Measurements from ENCODE around the gene CLEC1A. TPM values are rescaled to one million over a fixed set of nuclear protein-coding genes. Genes with fewer than 3 reads are reported as not detected.

CLEC1A gene, protein sequence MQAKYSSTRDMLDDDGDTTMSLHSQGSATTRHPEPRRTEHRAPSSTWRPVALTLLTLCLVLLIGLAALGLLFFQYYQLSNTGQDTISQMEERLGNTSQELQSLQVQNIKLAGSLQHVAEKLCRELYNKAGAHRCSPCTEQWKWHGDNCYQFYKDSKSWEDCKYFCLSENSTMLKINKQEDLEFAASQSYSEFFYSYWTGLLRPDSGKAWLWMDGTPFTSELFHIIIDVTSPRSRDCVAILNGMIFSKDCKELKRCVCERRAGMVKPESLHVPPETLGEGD
- 1 to 10 TPM; 2.7 to 4.0 (median 3.2) TPM for polyA plus RNA-seq (ENCODE audit: insufficient read length in 3 of 3)

DNA sequence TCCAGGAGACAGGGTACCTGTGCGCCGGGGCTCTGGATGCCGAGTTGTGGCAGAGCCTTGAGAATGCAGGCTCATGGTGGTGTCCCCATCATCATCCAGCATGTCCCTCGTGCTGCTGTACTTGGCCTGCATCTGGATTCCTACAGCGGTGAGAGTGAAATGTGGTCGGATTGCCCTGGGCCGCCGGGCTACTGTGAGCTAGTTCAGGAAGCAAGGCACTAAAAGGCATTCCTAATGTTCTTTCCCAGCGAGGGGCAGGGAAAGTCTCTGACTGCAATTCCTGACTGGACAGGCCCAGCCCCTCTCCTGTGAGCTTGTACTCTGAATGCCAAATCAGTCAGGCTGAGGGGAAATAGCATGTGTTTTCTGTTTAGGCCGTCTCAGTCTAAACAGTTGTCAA, at the start of gene CLEC1A:
CLEC1A (minus strand) TSS at position 195 of the 400 bp plus-strand sequence; CDS start at position 132, 63 bp downstream.
- DNase-seq (ENCODE audit: low read depth in 3 of 3, low spot score in 2 of 3), result no peak

DNA sequence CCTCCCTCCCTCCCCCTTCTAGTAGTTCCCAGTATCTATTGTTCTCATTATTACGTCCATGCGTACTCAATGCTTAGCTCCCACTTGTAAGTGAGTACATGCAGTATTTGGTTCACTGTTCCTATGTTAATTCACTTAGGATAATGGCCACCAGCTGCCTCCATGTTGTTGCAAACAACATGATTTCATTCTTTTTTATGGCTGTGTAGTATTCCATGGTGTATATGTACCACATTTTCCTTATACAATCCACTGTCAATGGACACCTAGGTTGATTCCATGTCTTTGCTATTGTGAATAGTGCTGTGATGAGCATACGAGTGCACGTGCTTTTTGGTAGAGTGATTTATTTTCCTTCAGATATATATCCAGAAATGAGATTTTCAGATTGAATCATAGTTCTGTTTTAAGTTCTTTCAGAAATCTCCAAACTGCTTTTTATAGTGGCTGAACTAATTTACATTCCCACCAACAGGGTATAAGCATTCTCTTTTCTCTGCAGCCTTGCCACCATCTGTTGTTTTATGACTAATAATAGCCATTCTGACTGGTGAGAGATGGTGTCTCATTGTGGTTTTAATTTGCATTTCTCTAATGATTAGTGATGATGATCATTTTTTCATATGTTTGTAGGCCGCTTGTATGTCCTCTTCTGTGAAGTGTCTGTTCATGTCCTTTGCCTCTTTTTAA, 49.1 kb upstream of the CLEC1A start:
- DNase-seq (ENCODE audit: low read depth in 3 of 3, low spot score in 2 of 3), result no peak

DNA sequence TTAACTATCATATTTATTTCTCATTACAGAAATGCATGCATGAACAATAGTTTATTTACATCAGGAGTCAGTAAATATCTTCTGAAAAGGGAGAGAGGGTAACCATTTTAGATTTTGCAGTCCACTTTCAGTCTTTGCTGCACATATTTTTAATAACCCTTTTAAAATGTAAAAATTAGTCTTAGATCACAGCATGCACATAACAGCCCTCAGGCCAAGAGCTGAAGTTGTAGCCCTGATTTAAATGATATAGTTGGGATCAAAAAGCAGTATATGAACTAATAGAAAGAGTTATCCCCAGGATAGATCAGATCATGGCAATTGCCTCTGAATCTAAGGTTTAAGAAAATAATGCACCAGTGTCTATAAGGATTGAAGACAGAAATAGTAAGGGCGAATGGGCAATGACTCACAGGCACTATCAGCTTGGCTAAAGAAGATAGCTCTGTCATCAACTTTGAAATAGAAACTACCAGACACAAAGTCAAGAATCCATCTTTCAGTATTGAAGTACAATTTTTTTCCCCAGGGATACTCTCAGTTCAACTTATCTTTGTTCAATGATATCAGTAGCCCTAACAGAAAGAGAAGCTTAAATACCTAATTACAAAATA, 44.3 kb upstream of the CLEC1A start:
- DNase-seq (ENCODE audit: low read depth in 3 of 3, low spot score in 2 of 3), result no peak

DNA sequence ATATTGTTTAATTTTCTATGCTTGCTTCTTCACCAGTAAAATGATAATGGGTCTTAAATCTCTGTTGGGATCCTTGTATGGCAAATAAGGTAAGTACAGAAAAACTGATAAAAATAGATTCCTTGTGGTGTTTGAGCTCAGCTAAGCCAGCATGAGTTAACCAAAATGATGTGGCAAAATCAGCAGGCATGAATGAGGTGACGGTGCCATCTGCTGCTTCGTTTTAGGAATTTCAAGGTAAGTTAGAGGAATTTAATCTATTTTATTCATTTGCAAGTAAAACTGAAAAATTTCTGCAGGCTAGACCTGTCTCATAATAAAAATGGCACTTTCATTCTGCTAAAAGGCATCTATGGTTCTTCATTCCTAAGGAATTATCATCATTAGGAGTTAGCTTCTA, 41.2 kb upstream of the CLEC1A start:
- peak in 1 of 3 donors; percentile 29 for DNase-seq (ENCODE audit: low read depth in 3 of 3, low spot score in 2 of 3)

DNA sequence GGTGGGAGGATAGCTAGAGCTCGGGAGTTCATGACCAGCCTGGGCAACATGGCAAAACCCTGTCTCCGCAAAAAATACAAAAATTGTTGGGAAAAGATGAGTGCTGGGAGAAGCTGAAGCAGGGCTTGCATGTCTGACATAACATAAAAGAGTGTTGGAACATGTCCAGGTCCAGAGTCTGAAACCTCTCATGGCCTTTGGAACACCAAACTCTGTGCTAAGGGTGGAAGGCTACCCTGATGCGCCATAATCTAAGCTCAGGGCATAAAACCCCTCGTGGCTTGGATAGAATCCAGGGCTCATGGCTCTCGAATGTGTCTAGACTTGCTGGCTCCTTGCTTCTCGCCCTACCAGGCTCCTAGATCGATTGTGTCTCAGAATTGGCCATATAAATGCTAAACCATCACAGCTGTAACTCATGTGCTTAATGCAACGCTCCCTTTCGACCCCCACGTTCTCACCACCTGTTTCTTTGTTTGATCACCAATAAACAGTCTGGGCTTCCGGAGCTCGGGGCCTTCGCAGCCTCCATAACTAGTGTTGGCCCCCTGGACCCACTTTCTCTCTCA, 37.9 kb upstream of the CLEC1A start:
- no peak for DNase-seq (ENCODE audit: low read depth in 3 of 3, low spot score in 2 of 3)

DNA sequence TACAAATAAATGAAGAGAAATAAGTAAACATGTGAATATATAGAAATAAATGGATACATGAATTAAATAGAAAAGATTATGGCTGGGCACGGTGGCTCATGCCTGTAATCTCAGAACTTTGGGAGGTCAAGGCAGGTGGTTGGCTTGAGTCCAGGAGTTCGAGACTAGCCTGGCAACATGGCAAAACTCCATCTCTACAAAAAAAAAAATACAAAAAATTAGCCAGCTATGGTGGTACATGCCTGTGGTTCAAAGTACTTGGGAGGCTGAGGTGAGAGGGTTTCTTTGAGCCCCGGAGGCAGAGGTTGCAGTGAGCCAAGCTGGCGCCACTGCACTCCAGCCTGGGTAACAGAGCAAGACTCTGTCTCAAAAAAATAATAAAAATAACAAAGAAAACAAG, 36.3 kb upstream of the CLEC1A start:
- DNase-seq (ENCODE audit: low read depth in 3 of 3, low spot score in 2 of 3), result no peak

DNA sequence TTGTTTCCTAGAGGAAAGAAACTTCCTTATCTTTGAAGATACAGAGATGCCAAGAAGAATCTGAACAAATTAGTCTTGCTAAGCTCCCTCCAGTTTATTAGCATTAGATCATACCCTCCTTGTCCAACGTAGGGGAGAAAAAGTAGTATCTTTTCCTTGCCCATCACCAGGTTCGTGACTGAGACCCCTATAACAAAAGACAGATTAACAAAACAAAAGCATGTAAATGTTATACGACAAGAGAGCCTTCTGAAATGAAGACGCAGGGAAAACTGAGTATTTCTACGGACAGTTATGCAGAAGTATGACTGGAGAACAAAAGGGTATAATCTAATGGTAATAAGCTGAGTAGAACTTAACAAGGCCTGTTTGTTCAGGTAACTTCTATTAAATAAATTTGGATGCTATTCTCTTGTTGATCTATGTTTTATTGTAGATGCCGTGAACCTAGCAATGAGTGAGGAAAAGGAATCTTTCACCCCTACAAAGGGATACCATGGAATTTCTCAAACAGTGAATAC, 34.1 kb upstream of the CLEC1A start:
- no peak for DNase-seq (ENCODE audit: low read depth in 3 of 3, low spot score in 2 of 3)

DNA sequence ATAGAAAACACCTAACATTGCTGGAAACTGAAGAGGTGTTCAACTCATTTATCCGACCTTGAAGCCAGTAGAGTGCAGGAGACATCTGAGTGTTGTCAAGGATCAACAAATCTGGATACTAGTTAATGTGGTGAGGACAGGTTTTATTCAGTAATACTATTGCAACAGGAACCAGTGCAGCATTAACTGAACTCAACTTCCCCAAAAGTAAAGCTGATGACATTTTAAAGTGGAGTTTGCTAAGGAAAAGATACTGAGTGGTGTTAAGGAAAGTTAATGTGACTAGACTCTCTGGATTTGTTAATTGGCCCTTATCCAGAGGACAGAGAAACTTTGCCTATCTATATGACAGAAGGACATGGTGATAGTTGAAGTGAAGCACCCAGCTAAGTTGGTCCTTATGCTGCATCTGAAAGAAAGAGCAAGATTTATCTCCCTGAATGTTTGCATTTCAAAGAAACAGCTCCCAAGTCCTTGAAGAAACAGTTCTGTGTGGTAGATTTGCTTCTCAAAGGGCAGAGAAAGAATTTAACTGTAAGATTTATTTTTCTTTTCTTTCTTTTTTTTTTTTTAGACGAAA, 32.4 kb upstream of the CLEC1A start:
- no peak for DNase-seq (ENCODE audit: low read depth in 3 of 3, low spot score in 2 of 3)

DNA sequence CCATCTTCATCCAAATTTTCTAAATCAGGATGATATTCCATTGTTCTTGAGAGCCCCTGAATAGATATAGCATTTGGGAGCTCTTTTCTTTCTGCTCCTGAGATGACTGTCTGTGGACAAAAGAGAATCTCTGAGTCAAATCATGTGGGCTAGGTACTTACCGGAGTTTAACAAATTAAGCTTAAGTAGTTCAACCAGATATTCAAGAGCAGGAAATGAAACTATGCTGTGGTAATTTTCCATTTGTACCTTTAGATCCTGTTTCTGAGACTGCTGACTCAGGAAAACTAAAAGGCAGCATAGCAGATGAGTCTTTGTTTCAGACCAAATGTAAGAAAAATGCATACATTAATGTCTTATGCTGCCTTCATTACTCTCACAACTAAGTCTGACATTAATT, 31.3 kb upstream of the CLEC1A start, which contains the start of gene CLEC7A:
CLEC7A (minus strand) TSS at position 158 of the 400 bp plus-strand sequence; CDS start at position 41, 117 bp downstream.
- no peak for DNase-seq (ENCODE audit: low read depth in 3 of 3, low spot score in 2 of 3)

DNA sequence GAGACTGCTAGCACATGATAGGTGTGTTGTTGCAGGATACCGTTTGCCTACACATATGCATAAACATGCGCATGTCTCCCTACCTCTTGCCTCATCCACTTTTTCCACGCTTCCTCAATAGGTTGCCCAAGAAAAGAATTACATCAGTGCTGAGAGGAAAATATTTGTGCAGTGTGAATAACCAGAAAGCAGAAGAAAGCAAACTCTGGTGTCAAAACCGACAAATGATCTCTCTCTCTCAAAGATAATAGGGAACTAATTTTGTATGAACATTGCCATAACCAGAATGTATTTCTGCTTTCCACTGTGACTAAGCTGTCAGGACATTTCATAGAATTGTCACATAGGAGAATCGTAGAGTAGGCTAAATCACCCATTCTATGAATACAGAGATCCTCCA, 29.9 kb upstream of the CLEC1A start:
- DNase-seq (ENCODE audit: low read depth in 3 of 3, low spot score in 2 of 3), result no peak

DNA sequence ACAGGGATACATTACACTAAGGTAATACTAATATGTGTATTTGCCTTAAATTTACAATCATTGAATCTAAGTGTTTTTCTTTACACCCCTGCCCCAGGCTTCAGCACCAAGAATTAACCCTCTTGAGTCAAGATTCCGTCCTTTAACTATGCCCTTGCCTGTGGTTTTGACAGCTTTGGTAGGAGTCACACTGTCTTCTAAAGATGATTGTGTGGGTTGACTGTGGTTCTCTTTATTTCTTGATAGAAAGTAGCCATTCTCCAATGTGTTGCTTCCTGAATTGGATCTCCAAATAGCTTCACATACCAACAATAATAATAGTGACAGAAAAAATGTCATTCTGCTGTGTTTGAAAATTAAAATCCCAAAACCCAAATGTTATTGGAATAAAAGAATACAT, 27.6 kb upstream of the CLEC1A start:
- DNase-seq (ENCODE audit: low read depth in 3 of 3, low spot score in 2 of 3), result no peak

DNA sequence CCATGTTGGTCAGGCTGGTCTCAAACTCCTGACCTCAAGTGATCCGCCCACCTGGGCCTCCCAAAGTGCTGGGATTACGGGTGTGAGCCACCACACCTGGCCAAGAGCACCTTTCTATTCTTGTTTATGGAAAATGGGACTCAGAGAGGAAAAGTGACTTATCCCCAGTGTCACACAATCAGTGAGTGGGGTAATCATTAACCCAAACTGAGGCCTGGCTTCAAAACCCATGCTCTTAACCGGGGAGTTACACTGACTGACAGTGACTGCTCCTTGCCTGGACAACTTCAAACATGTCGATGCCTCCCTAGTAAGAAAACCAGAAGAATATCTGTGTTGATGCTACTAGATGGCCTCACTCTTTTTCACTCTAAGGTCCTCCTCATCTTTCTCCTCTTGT, 23.9 kb upstream of the CLEC1A start:
- no peak for DNase-seq (ENCODE audit: low read depth in 3 of 3, low spot score in 2 of 3)

DNA sequence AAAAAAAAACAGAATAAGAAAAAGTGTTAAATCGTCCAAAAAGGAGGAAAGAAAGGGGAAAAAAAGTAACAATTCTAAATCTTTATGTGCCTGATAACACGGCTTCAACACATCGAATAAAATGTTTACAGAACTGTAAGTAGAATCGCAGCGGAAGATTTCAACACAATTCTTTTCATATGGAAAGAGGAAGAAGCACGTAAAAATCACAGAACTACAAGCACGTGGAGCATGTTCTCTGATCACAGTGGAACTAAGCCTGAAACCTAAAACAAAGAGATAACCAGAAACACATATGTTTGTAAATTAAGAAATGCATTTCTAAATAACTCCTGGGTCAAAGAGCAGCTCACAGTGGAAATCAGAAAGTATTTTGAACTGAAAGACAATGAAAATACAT, 22.5 kb upstream of the CLEC1A start:
- DNase-seq (ENCODE audit: low read depth in 3 of 3, low spot score in 2 of 3), result no peak

DNA sequence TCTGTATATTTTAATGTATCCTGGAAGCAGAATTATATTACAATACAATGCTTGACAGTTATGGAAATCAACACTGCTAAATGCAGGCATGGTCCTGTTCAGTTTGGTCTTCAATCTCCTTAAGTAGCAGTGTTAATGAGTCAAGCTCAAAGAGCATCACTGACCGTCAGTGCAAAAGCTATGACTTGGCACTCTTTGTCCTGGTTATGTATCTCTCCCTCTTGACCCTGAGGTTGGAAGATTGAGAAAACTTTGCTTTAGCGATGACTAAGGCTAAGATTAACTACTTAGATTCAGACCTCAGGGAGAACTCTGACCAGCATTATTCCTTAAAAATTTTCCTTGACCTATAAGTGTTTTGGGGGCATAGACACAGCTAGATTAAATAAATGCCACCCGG, 20.3 kb upstream of the CLEC1A start:
- no peak for DNase-seq (ENCODE audit: low read depth in 3 of 3, low spot score in 2 of 3)

DNA sequence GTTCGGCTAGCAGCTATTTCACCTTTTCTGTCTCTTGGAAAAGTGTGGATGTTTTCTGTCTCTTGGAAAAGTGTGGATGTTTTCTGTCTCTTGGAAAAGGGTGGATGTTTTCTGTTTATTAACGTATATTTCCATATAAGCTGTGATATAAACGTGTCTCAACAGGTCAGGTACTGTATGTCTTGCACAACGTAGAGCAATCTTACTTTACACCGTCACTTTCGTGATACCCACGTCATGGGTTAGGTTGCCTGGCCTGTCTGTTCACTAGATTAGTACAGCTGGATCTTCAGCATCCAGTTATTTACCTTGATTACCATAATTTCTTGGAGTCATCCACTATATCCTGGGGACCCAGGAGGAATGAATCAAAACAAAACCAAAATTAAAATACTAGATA, 17.1 kb upstream of the CLEC1A start:
- DNase-seq (ENCODE audit: low read depth in 3 of 3, low spot score in 2 of 3), result no peak

DNA sequence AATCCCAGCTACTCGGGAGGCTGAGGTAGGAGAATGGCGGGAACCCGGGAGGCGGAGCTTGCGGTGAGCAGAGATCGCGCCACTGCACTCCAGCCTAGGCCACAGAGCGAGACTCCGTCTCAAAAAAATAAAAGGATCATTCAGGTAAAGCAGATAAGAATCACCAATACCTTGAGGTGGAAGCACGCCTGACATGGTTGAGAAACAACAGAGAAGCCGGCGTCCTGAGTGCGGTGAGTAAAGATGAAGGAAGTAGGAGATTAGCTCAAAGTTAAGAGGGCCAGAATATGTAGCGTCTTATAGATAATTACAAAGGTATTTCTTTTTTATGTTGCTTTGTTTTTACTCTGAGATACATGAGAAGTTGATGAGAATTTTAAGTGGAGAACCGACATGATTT, 16.5 kb upstream of the CLEC1A start:
- DNase-seq (ENCODE audit: low read depth in 3 of 3, low spot score in 2 of 3), result no peak

DNA sequence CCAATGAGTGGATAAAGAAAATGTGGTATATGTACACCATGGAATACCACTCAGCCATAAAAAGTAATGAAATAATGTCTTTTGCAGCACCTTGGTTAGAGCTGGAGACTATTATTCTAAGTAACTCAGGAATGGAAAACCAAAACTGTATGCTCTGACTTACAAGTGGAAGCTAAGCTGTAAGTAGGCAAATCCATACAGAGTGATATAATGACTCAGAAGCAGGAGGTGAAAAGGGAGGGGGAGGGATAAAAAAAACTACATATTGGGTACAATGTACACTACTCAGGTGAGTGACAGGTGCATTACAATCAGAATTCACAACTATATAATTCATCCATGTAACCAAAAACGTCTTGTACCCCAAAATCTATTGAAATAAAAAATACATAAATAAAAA, 15.1 kb upstream of the CLEC1A start:
- DNase-seq (ENCODE audit: low read depth in 3 of 3, low spot score in 2 of 3), result no peak

DNA sequence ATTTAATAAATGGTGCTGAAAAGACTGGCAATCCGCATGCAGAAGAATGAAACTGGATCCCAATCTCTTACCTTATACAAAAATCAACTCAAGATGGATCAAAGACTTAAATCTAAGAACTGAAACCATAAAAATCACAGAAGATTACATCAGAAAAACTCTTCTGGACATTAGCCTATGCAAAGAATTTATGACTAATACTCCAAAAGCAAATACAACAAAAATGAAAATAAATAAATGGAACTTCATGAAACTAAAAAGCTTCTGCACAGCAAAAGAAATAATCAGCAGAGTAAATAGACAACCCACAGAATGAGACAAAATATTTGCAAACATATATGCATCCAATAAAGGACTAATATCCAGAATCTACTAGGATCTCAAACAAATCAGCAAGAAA, 14.3 kb upstream of the CLEC1A start:
- no peak for DNase-seq (ENCODE audit: low read depth in 3 of 3, low spot score in 2 of 3)

DNA sequence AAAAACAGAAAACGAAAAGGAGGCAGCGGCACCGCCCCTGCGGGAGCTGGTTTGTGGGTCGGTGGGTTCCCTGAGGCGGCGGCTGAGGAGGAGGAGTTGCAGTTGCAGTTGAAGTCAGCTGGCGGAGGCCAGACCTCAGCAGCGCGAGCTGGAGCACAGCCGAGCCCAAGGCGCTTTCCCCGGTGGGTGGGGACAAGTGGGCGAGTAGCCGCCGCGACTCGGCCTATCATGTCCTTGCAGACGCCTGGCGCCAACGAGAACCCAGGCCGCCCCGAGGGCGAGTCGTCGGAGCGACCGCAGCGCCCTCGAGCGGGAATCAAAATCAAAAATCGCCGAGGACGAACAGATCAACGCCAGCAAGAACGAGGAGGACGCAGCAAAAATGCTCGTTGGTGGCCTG, 12.7 kb upstream of the CLEC1A start:
- no peak for DNase-seq (ENCODE audit: low read depth in 3 of 3, low spot score in 2 of 3)

DNA sequence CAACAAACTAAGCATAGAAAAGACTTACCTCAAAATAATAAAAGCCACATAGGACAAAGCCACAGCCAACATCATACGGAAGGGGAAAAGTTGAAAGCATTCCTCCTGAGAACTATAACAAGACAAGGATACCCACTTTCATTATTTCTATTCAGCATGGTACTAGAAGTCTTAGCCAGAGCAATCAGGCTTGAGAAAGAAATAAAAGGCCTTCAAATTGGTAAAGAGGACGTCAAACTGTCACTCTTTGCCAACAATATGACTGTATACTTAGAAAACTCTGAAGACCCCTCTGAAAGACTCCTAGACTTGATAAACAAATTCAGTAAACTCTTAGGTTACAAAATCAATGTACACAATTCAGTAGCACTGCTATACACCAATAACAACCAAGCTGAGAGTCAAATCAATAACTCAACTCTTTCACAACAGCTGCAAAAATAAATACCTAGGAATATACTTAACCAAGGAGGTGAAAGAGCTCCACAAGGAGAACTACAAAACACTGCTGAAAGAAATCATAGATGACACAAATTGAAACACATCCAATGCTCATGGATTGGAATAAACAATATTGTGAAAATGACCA, 11.6 kb upstream of the CLEC1A start:
- no peak for DNase-seq (ENCODE audit: low read depth in 3 of 3, low spot score in 2 of 3)

DNA sequence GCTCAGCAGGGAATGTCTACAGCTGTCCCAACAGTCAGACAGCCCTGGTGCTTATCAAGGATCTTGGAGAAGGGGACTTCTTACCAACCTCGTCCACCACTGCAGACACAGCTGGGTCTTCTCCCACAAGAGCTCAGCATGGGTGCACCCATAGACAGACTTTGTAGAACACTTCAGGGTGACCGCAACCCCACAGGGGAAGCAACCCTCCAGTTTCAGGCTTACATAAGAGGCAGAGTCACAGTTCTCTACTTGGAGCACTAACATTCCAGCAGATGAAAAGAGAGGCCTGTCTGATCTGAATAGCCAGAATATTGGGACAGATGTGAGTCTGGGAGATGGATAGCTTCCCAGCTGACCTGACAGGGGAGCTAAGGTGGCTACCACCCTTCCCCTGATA, 3.5 kb upstream of the CLEC1A start:
- no peak for DNase-seq (ENCODE audit: low read depth in 3 of 3, low spot score in 2 of 3)
